GM10248 (cell line): ENCODE results near the gene SPATA31C1.
"Not testable (repeated sequence)": the region's sequence is repeated elsewhere in the genome, so short reads cannot be mapped to it uniquely, and the experiment has no call there.

Experiments used
- CTCF ChIA-PET: fragments of 300-600 bp; sonication (Branson Sonifier 250); formaldehyde crosslinking; extraction: SDS; loops from one replicate; lab custom pipeline; 2021; ENCODE audit warnings: antibody characterized with exemption; lab: Yijun Ruan, JAX
- POLR2A ChIA-PET: fragments of 350-650 bp; sonication (Branson Sonifier 250); formaldehyde crosslinking; extraction: SDS; loops from one replicate; lab custom pipeline; 2020; ENCODE audit warnings: antibody characterized with exemption; lab: Yijun Ruan, JAX
- DNase-seq: peaks from one replicate; pipeline ENCODE4 v3.0.0; 2012; ENCODE audit errors: extremely low spot score
- TF ChIP-seq, protein P1 (sequence below): IDR thresholded peaks from 2 replicates; pipeline ENCODE4 v1.5.1; 2012; ENCODE audit warnings: mild to moderate bottlenecking, low read depth; ENCODE audit errors: extremely low read depth, missing control alignments, control extremely low read depth

Gene SPATA31C1

DNA sequence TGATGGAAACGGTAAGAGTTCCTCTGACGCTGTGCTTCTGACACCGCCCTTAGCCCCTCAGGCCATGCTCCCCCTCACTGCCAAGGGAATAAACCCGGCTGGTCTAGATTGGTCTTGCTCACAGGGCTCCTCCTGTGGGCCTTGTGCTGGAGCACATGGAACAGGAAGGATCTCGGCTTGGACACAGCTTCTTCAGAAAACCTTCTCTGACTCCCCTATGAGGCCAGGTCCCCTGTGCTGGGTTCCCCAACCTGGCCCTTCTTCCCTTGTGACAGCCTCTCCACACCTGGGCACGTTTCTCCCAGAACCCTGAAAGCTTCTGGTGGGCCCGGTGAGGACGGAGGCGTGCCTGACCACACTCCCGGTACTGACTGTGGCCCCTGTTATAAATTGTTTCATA is 26.9 kb upstream of the SPATA31C1 start:
- TF ChIP-seq, protein P1, sequence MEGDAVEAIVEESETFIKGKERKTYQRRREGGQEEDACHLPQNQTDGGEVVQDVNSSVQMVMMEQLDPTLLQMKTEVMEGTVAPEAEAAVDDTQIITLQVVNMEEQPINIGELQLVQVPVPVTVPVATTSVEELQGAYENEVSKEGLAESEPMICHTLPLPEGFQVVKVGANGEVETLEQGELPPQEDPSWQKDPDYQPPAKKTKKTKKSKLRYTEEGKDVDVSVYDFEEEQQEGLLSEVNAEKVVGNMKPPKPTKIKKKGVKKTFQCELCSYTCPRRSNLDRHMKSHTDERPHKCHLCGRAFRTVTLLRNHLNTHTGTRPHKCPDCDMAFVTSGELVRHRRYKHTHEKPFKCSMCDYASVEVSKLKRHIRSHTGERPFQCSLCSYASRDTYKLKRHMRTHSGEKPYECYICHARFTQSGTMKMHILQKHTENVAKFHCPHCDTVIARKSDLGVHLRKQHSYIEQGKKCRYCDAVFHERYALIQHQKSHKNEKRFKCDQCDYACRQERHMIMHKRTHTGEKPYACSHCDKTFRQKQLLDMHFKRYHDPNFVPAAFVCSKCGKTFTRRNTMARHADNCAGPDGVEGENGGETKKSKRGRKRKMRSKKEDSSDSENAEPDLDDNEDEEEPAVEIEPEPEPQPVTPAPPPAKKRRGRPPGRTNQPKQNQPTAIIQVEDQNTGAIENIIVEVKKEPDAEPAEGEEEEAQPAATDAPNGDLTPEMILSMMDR: no peak
- no peak for DNase-seq
- POLR2A ChIA-PET: no interaction called here
- CTCF ChIA-PET: no interaction called here

DNA sequence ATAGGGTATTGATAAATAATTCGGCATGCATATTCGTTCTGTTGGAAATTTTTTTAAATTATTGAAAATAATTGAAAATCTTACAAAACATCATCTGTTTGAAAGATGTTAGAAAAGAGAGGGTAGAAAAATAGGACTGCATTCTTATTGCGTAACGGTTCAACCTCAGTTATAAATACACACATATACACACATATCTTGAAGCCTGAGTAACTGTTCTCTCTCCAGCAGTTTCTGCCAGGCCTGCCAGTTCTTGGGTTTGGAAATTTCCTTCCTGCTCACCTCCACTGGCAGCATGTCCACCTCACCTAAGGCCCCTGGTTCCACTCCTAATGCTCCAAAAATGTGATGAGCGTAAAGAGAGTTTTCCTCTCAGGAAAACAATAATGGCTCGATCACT is 26.0 kb upstream of the SPATA31C1 start:
- TF ChIP-seq, protein P1: no peak
- ChIA-PET POLR2A (no interaction called here), CTCF (no interaction called here)
- DNase-seq: no peak

DNA sequence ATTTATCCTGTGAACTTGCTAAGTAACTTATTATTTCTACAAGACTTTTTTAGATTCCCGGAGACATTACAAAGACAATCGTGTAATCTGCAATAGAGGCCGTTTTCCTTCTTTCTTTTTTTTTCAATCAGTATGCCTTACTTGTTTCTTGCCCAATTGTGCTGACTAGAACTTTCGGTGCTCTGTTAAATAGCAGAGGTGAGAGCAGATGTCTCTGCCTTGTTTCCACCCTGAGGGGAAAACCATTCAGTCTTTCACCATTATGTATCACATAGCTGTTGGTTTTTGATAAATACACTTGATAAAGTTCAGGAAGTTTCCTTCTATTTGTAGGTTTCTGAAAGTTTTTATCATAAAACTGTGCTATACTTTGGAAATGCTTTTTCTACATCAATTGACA is 24.8 kb upstream of the SPATA31C1 start:
- CTCF ChIA-PET: no interaction called here
- TF ChIP-seq, protein P1: no peak
- POLR2A ChIA-PET: no interaction called here
- DNase-seq: no peak

DNA sequence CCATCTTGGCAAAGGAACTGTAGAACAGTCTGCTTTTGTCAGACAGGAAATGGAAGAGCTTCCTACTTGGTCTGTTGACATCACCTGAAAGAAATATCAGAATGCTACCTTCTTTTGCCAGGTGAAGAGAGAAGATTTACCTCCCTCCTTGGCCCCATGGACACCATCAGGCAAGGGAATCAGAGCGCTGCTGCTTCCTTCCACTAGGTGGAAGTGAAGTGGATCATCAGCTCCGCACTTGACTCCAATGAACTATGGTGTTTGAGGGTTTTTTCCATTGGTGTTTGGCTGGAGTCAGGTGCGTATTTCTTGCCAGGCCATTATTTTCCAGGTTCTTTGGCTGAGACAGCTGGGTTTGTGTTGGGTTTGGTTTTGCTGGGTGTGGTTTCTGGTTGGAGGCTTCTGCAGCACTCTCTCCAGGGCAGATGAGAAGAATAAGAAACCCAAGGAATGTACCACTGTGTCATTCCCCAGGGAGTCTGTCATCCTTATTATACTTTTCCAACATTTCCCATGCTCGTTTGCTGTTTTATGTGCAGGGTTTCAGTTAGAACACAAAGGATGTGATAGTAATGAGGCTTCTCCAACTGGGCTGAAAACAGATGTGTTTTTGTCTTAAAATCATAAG is 22.6 kb upstream of the SPATA31C1 start:
- ChIA-PET CTCF (no interaction called here), POLR2A (no interaction called here)
- TF ChIP-seq, protein P1: no peak
- DNase-seq: no peak

DNA sequence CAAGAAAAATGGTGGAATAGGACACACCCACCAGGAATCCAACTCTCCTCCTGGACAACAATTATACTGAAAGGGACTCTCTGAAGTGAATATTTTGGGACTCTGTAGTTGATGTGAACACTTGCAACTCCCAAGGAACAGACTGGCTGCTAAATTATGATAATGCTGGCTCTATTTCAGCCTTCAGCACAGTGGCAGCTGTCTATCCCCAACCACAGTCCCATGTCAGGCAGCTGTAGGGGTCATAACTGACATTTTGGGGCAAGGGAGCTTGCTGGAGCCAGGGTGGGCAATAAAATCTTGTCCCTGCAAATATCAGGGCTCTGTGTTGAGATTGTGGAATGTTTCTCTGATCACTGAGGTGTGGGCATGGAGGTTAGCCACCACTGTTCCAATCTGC is 20.9 kb upstream of the SPATA31C1 start:
- TF ChIP-seq, protein P1: no peak
- no peak for DNase-seq
- ChIA-PET CTCF (no interaction called here), POLR2A (no interaction called here)

DNA sequence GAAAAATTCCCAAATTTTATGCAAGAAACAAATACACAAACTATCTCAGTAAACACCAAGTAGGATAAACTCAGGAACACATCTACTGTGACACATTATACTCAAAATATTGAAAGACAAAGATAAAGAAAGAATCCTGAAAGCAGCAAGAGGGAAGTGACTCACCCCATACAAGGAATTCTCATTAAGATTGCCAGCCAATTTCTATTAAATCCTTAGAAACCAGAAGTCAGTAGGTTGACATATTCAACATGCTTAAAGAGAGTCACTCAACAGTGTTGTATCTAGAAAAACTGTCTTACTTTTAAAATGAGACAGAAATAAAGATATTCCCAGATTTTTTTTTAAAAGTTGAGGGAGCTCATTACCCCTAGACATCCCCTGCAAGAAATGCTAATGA is 19.6 kb upstream of the SPATA31C1 start:
- ChIA-PET CTCF (no interaction called here), POLR2A (no interaction called here)
- TF ChIP-seq, protein P1: no peak
- DNase-seq: no peak

DNA sequence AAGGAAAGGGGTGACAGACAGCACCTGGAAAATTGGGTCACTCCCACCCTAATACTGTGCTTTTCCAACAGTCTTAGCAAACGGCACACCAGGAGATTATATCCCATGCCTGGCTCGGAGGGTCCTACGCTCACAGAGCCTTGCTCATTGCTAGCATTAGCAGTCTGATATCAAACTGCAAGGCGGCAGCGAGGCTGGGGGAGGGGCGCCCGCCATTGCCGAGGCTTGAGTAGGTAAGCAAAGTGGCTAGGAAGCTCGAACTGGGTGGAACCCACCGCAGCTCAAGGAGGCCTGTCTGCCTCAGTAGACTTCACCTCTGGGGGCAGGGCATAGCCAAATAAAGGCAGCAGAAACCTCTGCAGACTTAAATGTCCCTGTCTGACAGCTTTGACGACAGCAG is 15.4 kb upstream of the SPATA31C1 start:
- POLR2A ChIA-PET, CTCF ChIA-PET, DNase-seq: not testable (repeated sequence)
